DND-41 (cell line): ENCODE data around the gene COX20.

ENCODE experiments used
- ATAC-seq: fragments of 200-7000 bp; cut with Tn5 transposase; 3 replicates; pipeline ENCODE4 v1.9.1; 2021; ENCODE audit warnings: low read depth; ENCODE audit not compliant: insufficient read depth
- DNase-seq: peaks from one replicate; pipeline ENCODE4 v3.0.0-alpha.2; 2020
- H2AFZ ChIP-seq: 2 replicates; pipeline ENCODE4 v1.6.0; 2012; ENCODE audit warnings: low read depth, low read length
- H3K27ac ChIP-seq: 2 replicates; pipeline ENCODE4 v1.5.1; 2012; ENCODE audit warnings: low read length, inconsistent platforms
- H3K27me3 ChIP-seq: fragments of 200-600 bp; sonication (generic); 2 replicates; pipeline ENCODE4 v1.6.0; 2012; ENCODE audit warnings: low read length, mild to moderate bottlenecking, inconsistent platforms; ENCODE audit not compliant: insufficient read depth, poor library complexity
- H3K36me3 ChIP-seq: 2 replicates; pipeline ENCODE4 v1.5.1; 2012; ENCODE audit warnings: low read length, inconsistent platforms; ENCODE audit not compliant: insufficient read depth
- H3K4me1 ChIP-seq: 2 replicates; pipeline ENCODE4 v1.5.1; 2012; ENCODE audit warnings: mild to moderate bottlenecking, low read length; ENCODE audit not compliant: insufficient read depth
- H3K4me2 ChIP-seq: 2 replicates; pipeline ENCODE4 v1.6.0; 2012; ENCODE audit warnings: mild to moderate bottlenecking, moderate library complexity, low read length, inconsistent platforms; ENCODE audit not compliant: insufficient read depth
- H3K4me3 ChIP-seq, 2 experiments: fragments of 200-600 bp in 1 of 2; shearing (Covaris generic) in 1 of 2; 2 replicates each; pipeline ENCODE4 v1.5.1; 2012 to 2016; ENCODE audit warnings: inconsistent platforms in 2 of 2, low read length in 2 of 2, mild to moderate bottlenecking in 2 of 2, low read depth in 1 of 2, moderate library complexity in 1 of 2
- H3K79me2 ChIP-seq: 2 replicates; pipeline ENCODE4 v1.6.0; 2012; ENCODE audit warnings: low read length, inconsistent platforms; ENCODE audit not compliant: insufficient read depth
- H3K9ac ChIP-seq: 2 replicates; pipeline ENCODE4 v1.6.0; 2012; ENCODE audit warnings: low read depth, mild to moderate bottlenecking, inconsistent platforms, low read length, moderate library complexity
- H3K9me3 ChIP-seq: 2 replicates; pipeline ENCODE4 v1.5.1; 2012; ENCODE audit warnings: low read length, moderate library complexity, mild to moderate bottlenecking, inconsistent platforms; ENCODE audit not compliant: insufficient read depth, severe bottlenecking
- H4K20me1 ChIP-seq: 2 replicates; pipeline ENCODE4 v1.6.0; 2012; ENCODE audit warnings: low read length; ENCODE audit not compliant: insufficient read depth
- CTCF ChIP-seq: IDR thresholded peaks from 2 replicates; pipeline ENCODE4 v1.5.1; 2012; ENCODE audit warnings: borderline replicate concordance, low read length, moderate library complexity, mild to moderate bottlenecking; ENCODE audit not compliant: poor library complexity, severe bottlenecking; ENCODE audit errors: extremely low read depth
- EZH2 ChIP-seq: IDR thresholded peaks from 3 replicates; pipeline ENCODE4 v1.6.1; 2012; ENCODE audit warnings: borderline replicate concordance, low read depth, mild to moderate bottlenecking, moderate library complexity, low read length, inconsistent platforms; ENCODE audit not compliant: severe bottlenecking

Gene COX20

DNA sequence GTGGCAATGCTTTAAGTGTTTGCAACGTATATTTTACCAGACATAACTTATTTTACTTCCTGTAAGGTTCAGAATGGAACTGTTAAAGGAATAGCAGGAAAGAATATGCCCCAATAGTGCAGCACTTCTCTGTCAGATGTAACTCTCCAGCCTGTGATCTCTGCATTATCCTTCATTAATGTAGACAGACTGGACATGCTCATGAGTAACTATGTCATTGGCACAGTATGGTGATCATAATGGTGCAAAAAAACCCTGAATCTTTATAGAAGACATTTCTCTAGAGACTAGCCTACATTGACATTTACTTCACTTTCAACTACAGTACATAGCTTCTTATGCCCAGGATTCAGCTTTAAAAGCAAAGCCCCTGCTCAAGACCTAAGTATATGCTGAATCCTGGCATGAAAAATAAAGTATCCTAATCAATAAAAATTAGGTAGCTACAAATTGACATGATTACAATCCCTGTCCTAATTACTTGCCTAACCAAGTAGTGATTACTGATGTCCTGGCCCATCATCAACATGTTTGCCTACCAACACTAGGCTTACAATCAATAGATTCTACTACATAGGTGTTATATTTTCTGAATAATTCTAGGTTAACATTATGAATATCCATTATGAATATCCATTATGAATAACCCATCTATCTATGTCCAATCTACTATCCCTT lies 13.9 kb downstream of the COX20 start:
- Histone ChIP-seq H3K4me3 (no peak overlapping the region), H3K36me3 (peaks cover 100% of the 10 kb centered on the region), H3K4me2 (no peak overlapping the region), H3K27me3 (no peaks in the 10 kb centered on the region), H3K27ac (no peak overlapping the region), H3K9ac (no peak overlapping the region), H3K4me1 (peaks cover 10% of the 10 kb centered on the region), H4K20me1 (peaks cover 40% of the 10 kb centered on the region; the same call in 1 of the 2 replicates), H3K79me2 (peaks cover 99% of the 10 kb centered on the region), H3K9me3 (no peaks in the 10 kb centered on the region), H2AFZ (no peak overlapping the region)
- no peak for TF ChIP-seq EZH2
- no peak for TF ChIP-seq CTCF
- ATAC-seq: peak; percentile 20; the same call in 1 of the 3 replicates
- DNase-seq: no peak

GRCh38 chr1:244850099-244850852 lies 14.8 kb downstream of the COX20 start:
- Histone ChIP-seq H4K20me1 (peaks cover 48% of the 10 kb centered on the region), H3K4me1 (peaks cover 6% of the 10 kb centered on the region; the same call in 1 of the 2 replicates), H3K9ac (no peak overlapping the region), H3K27me3 (no peaks in the 10 kb centered on the region), H3K27ac (no peak overlapping the region), H2AFZ (no peak overlapping the region), H3K79me2 (peaks cover 99% of the 10 kb centered on the region), H3K4me2 (no peak overlapping the region), H3K36me3 (peaks cover 100% of the 10 kb centered on the region), H3K4me3 (no peak overlapping the region), H3K9me3 (no peaks in the 10 kb centered on the region)
- DNase-seq: no peak
- TF ChIP-seq CTCF: no peak
- no peak for TF ChIP-seq EZH2
- ATAC-seq: no peak

DNA sequence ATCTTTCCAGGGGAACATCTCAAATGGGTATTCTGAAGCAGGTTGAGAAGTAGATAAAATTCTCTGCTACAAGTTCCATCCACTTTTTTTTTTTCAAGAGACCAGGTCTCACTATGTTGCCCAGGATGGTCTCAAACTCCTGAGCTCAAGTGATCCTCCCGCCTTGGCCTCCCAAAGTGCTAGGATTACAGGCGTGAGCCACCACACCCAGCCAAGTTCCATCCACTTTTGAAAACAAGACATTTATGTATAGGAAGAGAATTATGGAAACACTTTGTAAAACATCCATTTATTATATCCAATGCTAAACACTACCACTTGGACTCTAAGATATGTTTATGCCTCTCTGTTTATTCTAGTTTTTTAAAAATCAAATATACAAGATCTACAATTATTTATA lies 15.4 kb downstream of the COX20 start:
- H3K27ac ChIP-seq: no peak overlapping the region
- H2AFZ ChIP-seq: no peak overlapping the region
- peaks cover 54% of the 10 kb centered on the region for H4K20me1 ChIP-seq
- H3K79me2 ChIP-seq: peaks cover 100% of the 10 kb centered on the region
- no peaks in the 10 kb centered on the region for H3K27me3 ChIP-seq
- DNase-seq (no peak), ATAC-seq (no peak)
- no peak overlapping the region for H3K9ac ChIP-seq
- H3K4me2 ChIP-seq: no peak overlapping the region
- H3K9me3 ChIP-seq: no peaks in the 10 kb centered on the region
- H3K36me3 ChIP-seq: peaks cover 100% of the 10 kb centered on the region
- H3K4me3 ChIP-seq: no peak overlapping the region
- TF ChIP-seq EZH2 (no peak), CTCF (no peak)
- peaks cover 12% of the 10 kb centered on the region; the same call in 1 of the 2 replicates for H3K4me1 ChIP-seq
